Panc1 (cell line): ENCODE measurements around the gene KRTAP19-6. TPM values are rescaled to one million over a fixed set of nuclear protein-coding genes. Genes with fewer than 3 reads are reported as not detected.

ENCODE experiments used
- ATAC-seq: fragments of 200-7000 bp; cut with Tn5 transposase; 2 replicates; pipeline ENCODE4 v1.9.1; 2020; ENCODE audit warnings: mild to moderate bottlenecking, moderate library complexity
- Bru-seq: library from RNA; stranded (reverse); fragments of 400-500 nt; gene quantifications from one replicate; lab custom pipeline; 2021; lab: Mats Ljungman, UMichigan
- BruChase-seq, 2 experiments: library from RNA; stranded (reverse); fragments of 400-500 nt; gene quantifications; one replicate each; lab custom pipeline; 2021; lab: Mats Ljungman, UMichigan
- BruUV-seq: library from RNA; stranded (reverse); fragments of 400-500 nt; replicated peaks from 2 replicates; lab custom pipeline; 2021; lab: Mats Ljungman, UMichigan
- CTCF ChIA-PET: fragments of 300-600 bp; sonication (Branson Sonifier 250); formaldehyde crosslinking; loops from one replicate; lab custom pipeline; 2022; ENCODE audit warnings: antibody characterized with exemption; lab: Charles Lee
- POLR2A ChIA-PET: fragments of 300-600 bp; sonication (Branson Sonifier 250); formaldehyde crosslinking; loops from one replicate; lab custom pipeline; 2022; ENCODE audit warnings: antibody characterized with exemption; lab: Charles Lee
- DNase-seq: peaks from one replicate; pipeline ENCODE4 v3.0.0-alpha.2; 2010; ENCODE audit warnings: low read depth, low spot score
- H3K27ac ChIP-seq: 2 replicates; pipeline ENCODE4 v1.5.1; 2011; ENCODE audit warnings: mild to moderate bottlenecking, low read length, inconsistent platforms
- H3K27me3 ChIP-seq: fragments of 200-500 bp; sonication (Bioruptor generic); 2 replicates; pipeline ENCODE4 v1.6.0; 2014; ENCODE audit warnings: low read length, inconsistent platforms; ENCODE audit not compliant: control insufficient read depth, insufficient read depth
- H3K36me3 ChIP-seq: fragments of 200-500 bp; sonication (Bioruptor generic); 2 replicates; pipeline ENCODE4 v1.5.1; 2014; ENCODE audit warnings: inconsistent platforms, mild to moderate bottlenecking, low read length, moderate library complexity; ENCODE audit not compliant: control insufficient read depth, insufficient read depth
- H3K4me1 ChIP-seq: 2 replicates; pipeline ENCODE4 v1.5.1; 2011; ENCODE audit warnings: inconsistent platforms, mild to moderate bottlenecking, low read length, moderate library complexity; ENCODE audit not compliant: control insufficient read depth, insufficient read depth
- H3K4me3 ChIP-seq, 2 experiments: 2 replicates each; pipeline ENCODE4 v1.5.1; 2011 to 2012; ENCODE audit warnings: low read depth in 2 of 2, low read length in 2 of 2, mild to moderate bottlenecking in 2 of 2, inconsistent platforms in 1 of 2, moderate library complexity in 1 of 2
- H3K9me3 ChIP-seq: fragments of 200-500 bp; sonication (Bioruptor generic); 2 replicates; pipeline ENCODE4 v1.5.1; 2014; ENCODE audit warnings: low read depth, mild to moderate bottlenecking, inconsistent platforms, low read length, moderate library complexity; ENCODE audit not compliant: control insufficient read depth, insufficient read depth
- POLR2AphosphoS5 ChIP-seq: IDR thresholded peaks from 2 replicates; pipeline ENCODE4 v1.6.1; 2012; ENCODE audit warnings: mild to moderate bottlenecking, low read depth, low read length, moderate library complexity
- SIN3A ChIP-seq: IDR thresholded peaks from 2 replicates; pipeline ENCODE4 v1.6.1; 2012; ENCODE audit warnings: low read depth, mild to moderate bottlenecking, low read length, moderate library complexity, borderline replicate concordance; ENCODE audit not compliant: insufficient read depth
- TCF7L2 ChIP-seq: IDR thresholded peaks from 2 replicates; pipeline ENCODE4 v1.6.1; 2011; ENCODE audit warnings: mild to moderate bottlenecking, low read depth, low read length, inconsistent platforms
- in situ Hi-C: cut with HindIII; loops from 2 replicates; pipeline ENCODE4 v1.10.0; 2016; ENCODE audit warnings: low sequenced_read_pairs, low pct_unique_long_range_greater_than_20kb
- intact Hi-C: fragments of 100-400 bp; cut with micrococcal nuclease; formaldehyde crosslinking; loops from one replicate; pipeline ENCODE4 v1.10.0; 2022; ENCODE audit not compliant: unreplicated experiment
- long read RNA-seq: library from polyadenylated mRNA; unstranded; transcript quantifications from one replicate; pipeline ENCODE4 v2.0.0, GENCODE V29; 2021; ENCODE audit not compliant: unreplicated experiment
- polyA plus RNA-seq: library from polyadenylated mRNA; unstranded; fragments of >200 nt; gene quantifications from one replicate; pipeline ENCODE4 v1.2.1, GENCODE V29; 2012; ENCODE audit warnings: missing spikeins; ENCODE audit not compliant: insufficient read length
- total RNA-seq: library from RNA; stranded (reverse); gene quantifications from one replicate; pipeline ENCODE4 v1.2.1, GENCODE V29; 2021; ENCODE audit not compliant: unreplicated experiment
- TF ChIP-seq, protein P1 (sequence below), 2 experiments: IDR thresholded peaks; 2 replicates each; pipeline ENCODE4 v1.6.1; 2011 to 2012; ENCODE audit warnings: low read depth in 2 of 2, control low read depth in 1 of 2, low read length in 1 of 2, mild to moderate bottlenecking in 1 of 2, moderate library complexity in 1 of 2; ENCODE audit not compliant: insufficient read depth in 1 of 2
- TF ChIP-seq, protein P2 (sequence below): fragments of 450-650 bp; IDR thresholded peaks from 2 replicates; pipeline ENCODE4 v1.5.1; 2017; ENCODE audit warnings: mild to moderate bottlenecking

KRTAP19-6 gene, protein sequence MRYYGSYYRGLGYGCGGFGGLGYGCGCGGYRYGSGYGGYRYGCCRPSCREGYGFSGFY
- total RNA-seq (not detected), Bru-seq, nascent RNA (not detected), BruChase-seq, experiment 1, labeled RNA remaining after a 2-hour chase (not detected), BruChase-seq, experiment 2, labeled RNA remaining after a 6-hour chase (not detected)
- not detected for polyA plus RNA-seq
- long read RNA-seq, result 0 reads

DNA sequence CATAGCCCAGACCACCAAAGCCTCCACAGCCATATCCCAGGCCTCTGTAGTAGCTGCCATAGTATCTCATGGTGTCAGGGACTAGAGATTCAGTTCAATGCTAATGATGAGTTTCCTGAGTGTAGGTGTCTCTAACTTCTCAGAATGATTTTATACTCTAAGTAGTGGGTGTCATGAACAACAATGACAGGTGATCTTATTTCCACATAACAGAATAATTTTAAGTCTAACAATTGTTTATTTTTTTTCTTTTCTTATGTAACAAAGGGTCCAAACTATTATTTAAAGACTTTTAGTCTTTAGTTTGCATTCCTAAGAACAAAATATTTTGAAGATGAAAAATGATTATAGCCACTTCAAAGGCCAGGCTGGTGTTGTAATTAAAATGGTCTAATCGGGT, at the start of gene KRTAP19-6:
Gene KRTAP19-6, minus strand, starts transcription at position 101 of the 400 bp plus-strand sequence. Its CDS starts 31 bp downstream, at position 70.
- ChIA-PET POLR2A (no interaction called here), CTCF (no interaction called here)
- no peaks in the 10 kb centered on the region for H3K27me3 ChIP-seq
- TF ChIP-seq, protein P1, sequence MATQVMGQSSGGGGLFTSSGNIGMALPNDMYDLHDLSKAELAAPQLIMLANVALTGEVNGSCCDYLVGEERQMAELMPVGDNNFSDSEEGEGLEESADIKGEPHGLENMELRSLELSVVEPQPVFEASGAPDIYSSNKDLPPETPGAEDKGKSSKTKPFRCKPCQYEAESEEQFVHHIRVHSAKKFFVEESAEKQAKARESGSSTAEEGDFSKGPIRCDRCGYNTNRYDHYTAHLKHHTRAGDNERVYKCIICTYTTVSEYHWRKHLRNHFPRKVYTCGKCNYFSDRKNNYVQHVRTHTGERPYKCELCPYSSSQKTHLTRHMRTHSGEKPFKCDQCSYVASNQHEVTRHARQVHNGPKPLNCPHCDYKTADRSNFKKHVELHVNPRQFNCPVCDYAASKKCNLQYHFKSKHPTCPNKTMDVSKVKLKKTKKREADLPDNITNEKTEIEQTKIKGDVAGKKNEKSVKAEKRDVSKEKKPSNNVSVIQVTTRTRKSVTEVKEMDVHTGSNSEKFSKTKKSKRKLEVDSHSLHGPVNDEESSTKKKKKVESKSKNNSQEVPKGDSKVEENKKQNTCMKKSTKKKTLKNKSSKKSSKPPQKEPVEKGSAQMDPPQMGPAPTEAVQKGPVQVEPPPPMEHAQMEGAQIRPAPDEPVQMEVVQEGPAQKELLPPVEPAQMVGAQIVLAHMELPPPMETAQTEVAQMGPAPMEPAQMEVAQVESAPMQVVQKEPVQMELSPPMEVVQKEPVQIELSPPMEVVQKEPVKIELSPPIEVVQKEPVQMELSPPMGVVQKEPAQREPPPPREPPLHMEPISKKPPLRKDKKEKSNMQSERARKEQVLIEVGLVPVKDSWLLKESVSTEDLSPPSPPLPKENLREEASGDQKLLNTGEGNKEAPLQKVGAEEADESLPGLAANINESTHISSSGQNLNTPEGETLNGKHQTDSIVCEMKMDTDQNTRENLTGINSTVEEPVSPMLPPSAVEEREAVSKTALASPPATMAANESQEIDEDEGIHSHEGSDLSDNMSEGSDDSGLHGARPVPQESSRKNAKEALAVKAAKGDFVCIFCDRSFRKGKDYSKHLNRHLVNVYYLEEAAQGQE (IDR thresholded peaks at IDR 0.05; ENCODE audit: insufficient read depth in 1 of 2, low read depth in 2 of 2, low read length in 1 of 2), result no peak
- TF ChIP-seq, protein P2, sequence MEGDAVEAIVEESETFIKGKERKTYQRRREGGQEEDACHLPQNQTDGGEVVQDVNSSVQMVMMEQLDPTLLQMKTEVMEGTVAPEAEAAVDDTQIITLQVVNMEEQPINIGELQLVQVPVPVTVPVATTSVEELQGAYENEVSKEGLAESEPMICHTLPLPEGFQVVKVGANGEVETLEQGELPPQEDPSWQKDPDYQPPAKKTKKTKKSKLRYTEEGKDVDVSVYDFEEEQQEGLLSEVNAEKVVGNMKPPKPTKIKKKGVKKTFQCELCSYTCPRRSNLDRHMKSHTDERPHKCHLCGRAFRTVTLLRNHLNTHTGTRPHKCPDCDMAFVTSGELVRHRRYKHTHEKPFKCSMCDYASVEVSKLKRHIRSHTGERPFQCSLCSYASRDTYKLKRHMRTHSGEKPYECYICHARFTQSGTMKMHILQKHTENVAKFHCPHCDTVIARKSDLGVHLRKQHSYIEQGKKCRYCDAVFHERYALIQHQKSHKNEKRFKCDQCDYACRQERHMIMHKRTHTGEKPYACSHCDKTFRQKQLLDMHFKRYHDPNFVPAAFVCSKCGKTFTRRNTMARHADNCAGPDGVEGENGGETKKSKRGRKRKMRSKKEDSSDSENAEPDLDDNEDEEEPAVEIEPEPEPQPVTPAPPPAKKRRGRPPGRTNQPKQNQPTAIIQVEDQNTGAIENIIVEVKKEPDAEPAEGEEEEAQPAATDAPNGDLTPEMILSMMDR, result no peak
- TF ChIP-seq POLR2AphosphoS5, result no peak
- ATAC-seq, result no peak
- BruUV-seq, result no TSS peak
- DNase-seq, result no peak
- no peaks in the 10 kb centered on the region for H3K4me1 ChIP-seq
- intact Hi-C loops, result no loop called here
- H3K9me3 ChIP-seq, result no peaks in the 10 kb centered on the region
- H3K36me3 ChIP-seq, result no peaks in the 10 kb centered on the region; the same call in 1 of the 2 replicates
- no peak within 1 kb of the TSS for H3K4me3 ChIP-seq
- in situ Hi-C loops, result no loop called here
- H3K27ac ChIP-seq, result no peak within 1 kb of the TSS

DNA sequence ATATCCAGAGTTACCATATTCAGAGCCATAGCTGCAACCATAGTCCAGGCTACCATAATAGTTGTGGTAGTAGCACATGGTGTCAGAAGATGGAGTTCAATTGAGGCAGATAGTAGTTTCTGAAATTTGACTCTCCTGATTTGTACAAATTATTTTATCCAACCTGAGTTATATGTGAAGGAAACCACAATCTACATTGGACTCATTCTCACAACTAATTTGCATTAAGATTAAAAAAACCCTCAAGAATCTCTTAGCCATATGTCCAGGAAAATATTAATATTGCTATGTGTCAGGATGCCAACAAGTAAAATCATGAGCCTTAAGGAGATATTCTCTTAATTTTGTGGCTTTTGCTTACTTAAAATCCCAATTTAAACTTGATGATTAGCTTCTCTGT, 48.6 kb upstream of the KRTAP19-6 start, which contains the start of gene KRTAP22-2:
Gene KRTAP22-2, minus strand, starts transcription at position 101 of the 400 bp plus-strand sequence.
- ChIA-PET CTCF (no interaction called here), POLR2A (no interaction called here)
- ATAC-seq (no peak), DNase-seq (no peak)
- no peaks in the 10 kb centered on the region for H3K9me3 ChIP-seq
- no TSS peak for BruUV-seq
- in situ Hi-C loops (no loop called here), intact Hi-C loops (no loop called here)
- H3K4me3 ChIP-seq, result no peak within 1 kb of the TSS
- no peaks in the 10 kb centered on the region for H3K27me3 ChIP-seq
- no peak within 1 kb of the TSS for H3K27ac ChIP-seq
- no peaks in the 10 kb centered on the region for H3K36me3 ChIP-seq
- TF ChIP-seq, protein P2, result no peak
- TF ChIP-seq POLR2AphosphoS5 (no peak), SIN3A (no peak), TCF7L2 (no peak)
- TF ChIP-seq, protein P1 (IDR thresholded peaks at IDR 0.05; ENCODE audit: insufficient read depth in 1 of 2, low read depth in 2 of 2, low read length in 1 of 2), result no peak
- H3K4me1 ChIP-seq, result no peaks in the 10 kb centered on the region
